DND-41 (cell line): Measurements from ENCODE around the gene PADI4.
"Not testable (repeated sequence)": the region's sequence is repeated elsewhere in the genome, so short reads cannot be mapped to it uniquely, and the experiment has no call there.

Source experiments
- ATAC-seq: fragments of 200-7000 bp; cut with Tn5 transposase; 3 replicates; pipeline ENCODE4 v1.9.1; 2021; ENCODE audit warnings: low read depth; ENCODE audit not compliant: insufficient read depth
- DNase-seq: peaks from one replicate; pipeline ENCODE4 v3.0.0-alpha.2; 2020
- H2AFZ ChIP-seq: 2 replicates; pipeline ENCODE4 v1.6.0; 2012; ENCODE audit warnings: low read depth, low read length
- H3K27ac ChIP-seq: 2 replicates; pipeline ENCODE4 v1.5.1; 2012; ENCODE audit warnings: low read length, inconsistent platforms
- H3K27me3 ChIP-seq: fragments of 200-600 bp; sonication (generic); 2 replicates; pipeline ENCODE4 v1.6.0; 2012; ENCODE audit warnings: low read length, mild to moderate bottlenecking, inconsistent platforms; ENCODE audit not compliant: insufficient read depth, poor library complexity
- H3K36me3 ChIP-seq: 2 replicates; pipeline ENCODE4 v1.5.1; 2012; ENCODE audit warnings: low read length, inconsistent platforms; ENCODE audit not compliant: insufficient read depth
- H3K4me1 ChIP-seq: 2 replicates; pipeline ENCODE4 v1.5.1; 2012; ENCODE audit warnings: mild to moderate bottlenecking, low read length; ENCODE audit not compliant: insufficient read depth
- H3K4me2 ChIP-seq: 2 replicates; pipeline ENCODE4 v1.6.0; 2012; ENCODE audit warnings: mild to moderate bottlenecking, moderate library complexity, low read length, inconsistent platforms; ENCODE audit not compliant: insufficient read depth
- H3K4me3 ChIP-seq, 2 experiments: fragments of 200-600 bp in 1 of 2; shearing (Covaris generic) in 1 of 2; 2 replicates each; pipeline ENCODE4 v1.5.1; 2012 to 2016; ENCODE audit warnings: inconsistent platforms in 2 of 2, low read length in 2 of 2, mild to moderate bottlenecking in 2 of 2, low read depth in 1 of 2, moderate library complexity in 1 of 2
- H3K79me2 ChIP-seq: 2 replicates; pipeline ENCODE4 v1.6.0; 2012; ENCODE audit warnings: low read length, inconsistent platforms; ENCODE audit not compliant: insufficient read depth
- H3K9ac ChIP-seq: 2 replicates; pipeline ENCODE4 v1.6.0; 2012; ENCODE audit warnings: low read depth, mild to moderate bottlenecking, inconsistent platforms, low read length, moderate library complexity
- H3K9me3 ChIP-seq: 2 replicates; pipeline ENCODE4 v1.5.1; 2012; ENCODE audit warnings: low read length, moderate library complexity, mild to moderate bottlenecking, inconsistent platforms; ENCODE audit not compliant: insufficient read depth, severe bottlenecking
- H4K20me1 ChIP-seq: 2 replicates; pipeline ENCODE4 v1.6.0; 2012; ENCODE audit warnings: low read length; ENCODE audit not compliant: insufficient read depth
- CTCF ChIP-seq: IDR thresholded peaks from 2 replicates; pipeline ENCODE4 v1.5.1; 2012; ENCODE audit warnings: borderline replicate concordance, low read length, moderate library complexity, mild to moderate bottlenecking; ENCODE audit not compliant: poor library complexity, severe bottlenecking; ENCODE audit errors: extremely low read depth
- EZH2 ChIP-seq: IDR thresholded peaks from 3 replicates; pipeline ENCODE4 v1.6.1; 2012; ENCODE audit warnings: borderline replicate concordance, low read depth, mild to moderate bottlenecking, moderate library complexity, low read length, inconsistent platforms; ENCODE audit not compliant: severe bottlenecking

The PADI4 gene

GRCh38 chr1:17405898-17406759 lies 98.1 kb downstream of the PADI4 start:
- Histone ChIP-seq H3K79me2 (no peaks in the 10 kb centered on the region), H3K4me2 (no peak overlapping the region), H3K27ac (no peak overlapping the region), H3K4me3 (no peak overlapping the region), H3K4me1 (no peaks in the 10 kb centered on the region), H3K27me3 (no peaks in the 10 kb centered on the region), H3K9me3 (no peaks in the 10 kb centered on the region), H3K36me3 (peaks cover 51% of the 10 kb centered on the region), H2AFZ (no peak overlapping the region), H3K9ac (no peak overlapping the region), H4K20me1 (peaks cover 55% of the 10 kb centered on the region)
- TF ChIP-seq CTCF (peak; percentile 79), EZH2 (no peak)
- peak; percentile 51 for DNase-seq
- ATAC-seq = peak; percentile 77

GRCh38 chr1:17406760-17407475 lies 98.9 kb downstream of the PADI4 start:
- H3K27ac ChIP-seq, H3K4me3 ChIP-seq, ATAC-seq, H3K9ac ChIP-seq, H2AFZ ChIP-seq, H3K4me2 ChIP-seq, H3K4me1 ChIP-seq, DNase-seq, H3K79me2 ChIP-seq, H3K27me3 ChIP-seq, H3K9me3 ChIP-seq: not testable (repeated sequence)
- Histone ChIP-seq H3K36me3 (peaks cover 59% of the 10 kb centered on the region), H4K20me1 (peaks cover 57% of the 10 kb centered on the region)

- peaks cover 68% of the 10 kb centered on the region for H4K20me1 ChIP-seq
- DNase-seq, ATAC-seq: not testable (repeated sequence)
These were observed 100.0 kb downstream of the PADI4 start for GRCh38 chr1:17407786-17408514.

GRCh38 chr1:17409391-17409811 lies 101.4 kb downstream of the PADI4 start:
- no peak overlapping the region for H2AFZ ChIP-seq
- peaks cover 11% of the 10 kb centered on the region; the same call in 1 of the 2 replicates for H3K79me2 ChIP-seq
- peaks cover 72% of the 10 kb centered on the region for H4K20me1 ChIP-seq
- TF ChIP-seq CTCF = no peak
- no peak for TF ChIP-seq EZH2
- H3K27me3 ChIP-seq = no peaks in the 10 kb centered on the region
- H3K36me3 ChIP-seq = peaks cover 84% of the 10 kb centered on the region
- no peak for ATAC-seq
- DNase-seq = no peak
- H3K9me3 ChIP-seq = no peaks in the 10 kb centered on the region
- no peaks in the 10 kb centered on the region for H3K4me1 ChIP-seq
- H3K4me3 ChIP-seq = no peak overlapping the region
- no peak overlapping the region for H3K27ac ChIP-seq
- H3K9ac ChIP-seq = no peak overlapping the region
- no peak overlapping the region for H3K4me2 ChIP-seq

More at GRCh38 chr1:17407786-17408514, 100.0 kb downstream of the PADI4 start:
- H3K27ac ChIP-seq, H3K27me3 ChIP-seq, H3K4me3 ChIP-seq, H3K79me2 ChIP-seq, H3K9ac ChIP-seq, H3K4me2 ChIP-seq, H3K4me1 ChIP-seq, H3K9me3 ChIP-seq, H2AFZ ChIP-seq: not testable (repeated sequence)
- peaks cover 69% of the 10 kb centered on the region for H3K36me3 ChIP-seq
